ENCODE results near the gene TROAP. TPM values are rescaled to one million over a fixed set of nuclear protein-coding genes. Genes with fewer than 3 reads are reported as not detected.
A peak's percentile ranks its signal among the peaks of the same experiment; 100 is the strongest.

TROAP gene
- total RNA-seq, 1 experiment from 2014 or later: 75.3 TPM

- Histone ChIP-seq H3K9ac (ENCODE audit: extremely low read depth, insufficient read length, low read length) (no peak overlapping the region), H4K91ac (ENCODE audit: insufficient read length, low read depth, low read length) (no peak overlapping the region), H3K79me1 (ENCODE audit: insufficient read depth, low read depth, low read length, poor library complexity, severe bottlenecking) (no peaks in the 10 kb centered on the region), H2BK20ac (ENCODE audit: low read depth, low read length, poor library complexity, severe bottlenecking) (no peak overlapping the region), H3K18ac (ENCODE audit: insufficient read length, low read depth, low read length) (no peak overlapping the region), H4K5ac (ENCODE audit: insufficient read length, low read depth, low read length) (no peak overlapping the region), H2AK5ac (ENCODE audit: insufficient read length, low read length) (no peak overlapping the region), H3K4me2 (ENCODE audit: insufficient read depth, insufficient read length, low read length) (no peak overlapping the region), H3K9me3 (ENCODE audit: control insufficient read depth, low read depth, low read length) (no peaks in the 10 kb centered on the region), H2BK15ac (ENCODE audit: low read depth, low read length) (no peak overlapping the region), H2AFZ (ENCODE audit: low read length) (no peak overlapping the region), H3K4me1 (ENCODE audit: insufficient read depth, low read length) (no peaks in the 10 kb centered on the region), H3T11ph (ENCODE audit: low read length) (no peak overlapping the region), H3K4ac (ENCODE audit: low read depth, low read length) (no peak overlapping the region), H2BK120ac (ENCODE audit: low read depth, low read length, poor library complexity, severe bottlenecking) (no peak overlapping the region), H4K20me1 (ENCODE audit: control insufficient read depth, insufficient read depth, insufficient read length) (no peaks in the 10 kb centered on the region), H3K27ac (ENCODE audit: insufficient read length, low read depth, low read length) (no peak overlapping the region), H3K23me2 (ENCODE audit: insufficient read length, low read depth, low read length, poor library complexity, severe bottlenecking) (no peaks in the 10 kb centered on the region), H2BK12ac (ENCODE audit: insufficient read length, low read depth, low read length) (no peak overlapping the region), H3K79me2 (ENCODE audit: insufficient read depth, low read length) (no peaks in the 10 kb centered on the region), H3K56ac (ENCODE audit: insufficient read length, low read depth, low read length) (no peak overlapping the region), H3K14ac (ENCODE audit: insufficient read depth, low read length) (no peak overlapping the region), H3K23ac (ENCODE audit: insufficient read length, low read depth, low read length) (no peak overlapping the region), H2BK5ac (ENCODE audit: insufficient read length, low read length) (no peak overlapping the region), H3K27me3 (ENCODE audit: insufficient read depth, low read length) (peaks cover 6% of the 10 kb centered on the region; the same call in 1 of the 2 replicates), H4K8ac (replicated peaks; ENCODE audit: insufficient read length, low read depth, low read length) (no peak overlapping the region)
- H3K36me3 Mint-ChIP-seq (ENCODE audit: insufficient read depth in 1 of 3, low read depth in 3 of 3): no peaks in the 10 kb centered on the region
- no peak overlapping the region for H3K27ac Mint-ChIP-seq
- H3K4me3 Mint-ChIP-seq: no peak overlapping the region
- no peaks in the 10 kb centered on the region for H3K9me3 Mint-ChIP-seq
- H3K4me1 Mint-ChIP-seq: peaks cover 5 to 26% of the 10 kb centered on the region in 2 experiments; a peak in 3 of 4 replicates
- no CpG with 5 or more reads among the region's 11 CpGs for WGBS (ENCODE audit: extremely low coverage, insufficient read length, low lambda C conversion rate)
- DNase-seq: peak; percentile 70
- peaks cover 57% of the 10 kb centered on the region for H3K27me3 Mint-ChIP-seq (ENCODE audit: low read depth)
- peak; percentile 91 for TF ChIP-seq CTCF (conservative IDR thresholded peaks at IDR 0.05)
Measured at GRCh38 chr12:49288412-49288853, 34.6 kb upstream of the TROAP start.

Measured in H9 (cell line).